ENCODE measurements around the gene FAT4. TPM values are rescaled to one million over a fixed set of nuclear protein-coding genes. Genes with fewer than 3 reads are reported as not detected.

FAT4 gene
- total RNA-seq, 1 experiment from 2014 or later: 9.0 TPM

GRCh38 chr4:125316401-125316790, 1.6 kb downstream of the FAT4 start:
- peak; percentile 41 for DNase-seq (ENCODE audit: low spot score)

DNA sequence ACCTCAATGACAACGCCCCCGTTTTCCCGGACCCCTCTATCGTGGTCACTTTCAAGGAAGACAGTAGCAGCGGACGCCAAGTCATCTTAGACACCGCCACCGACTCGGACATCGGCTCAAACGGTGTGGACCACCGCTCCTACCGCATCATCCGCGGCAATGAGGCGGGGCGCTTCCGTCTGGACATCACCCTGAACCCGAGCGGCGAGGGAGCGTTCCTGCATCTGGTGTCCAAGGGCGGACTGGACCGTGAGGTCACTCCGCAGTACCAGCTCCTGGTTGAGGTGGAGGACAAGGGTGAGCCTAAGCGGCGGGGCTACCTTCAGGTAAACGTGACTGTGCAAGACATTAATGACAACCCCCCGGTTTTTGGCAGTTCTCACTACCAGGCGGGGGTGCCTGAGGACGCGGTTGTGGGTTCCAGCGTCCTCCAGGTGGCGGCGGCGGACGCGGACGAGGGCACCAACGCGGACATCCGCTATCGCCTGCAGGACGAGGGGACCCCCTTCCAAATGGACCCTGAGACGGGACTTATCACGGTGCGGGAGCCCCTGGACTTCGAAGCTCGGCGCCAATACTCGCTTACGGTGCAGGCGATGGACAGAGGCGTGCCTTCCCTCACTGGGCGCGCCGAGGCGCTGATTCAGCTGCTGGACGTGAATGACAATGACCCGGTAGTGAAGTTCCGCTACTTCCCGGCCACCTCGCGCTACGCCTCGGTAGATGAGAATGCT, 2.2 kb downstream of the FAT4 start:
- DNase-seq (ENCODE audit: low spot score): peak; percentile 24

GRCh38 chr4:125317525-125317877, 2.7 kb downstream of the FAT4 start:
- DNase-seq (ENCODE audit: low spot score): peak; percentile 44

GRCh38 chr4:125319311-125319710, 4.6 kb downstream of the FAT4 start:
- DNase-seq (ENCODE audit: low spot score): no peak

DNA sequence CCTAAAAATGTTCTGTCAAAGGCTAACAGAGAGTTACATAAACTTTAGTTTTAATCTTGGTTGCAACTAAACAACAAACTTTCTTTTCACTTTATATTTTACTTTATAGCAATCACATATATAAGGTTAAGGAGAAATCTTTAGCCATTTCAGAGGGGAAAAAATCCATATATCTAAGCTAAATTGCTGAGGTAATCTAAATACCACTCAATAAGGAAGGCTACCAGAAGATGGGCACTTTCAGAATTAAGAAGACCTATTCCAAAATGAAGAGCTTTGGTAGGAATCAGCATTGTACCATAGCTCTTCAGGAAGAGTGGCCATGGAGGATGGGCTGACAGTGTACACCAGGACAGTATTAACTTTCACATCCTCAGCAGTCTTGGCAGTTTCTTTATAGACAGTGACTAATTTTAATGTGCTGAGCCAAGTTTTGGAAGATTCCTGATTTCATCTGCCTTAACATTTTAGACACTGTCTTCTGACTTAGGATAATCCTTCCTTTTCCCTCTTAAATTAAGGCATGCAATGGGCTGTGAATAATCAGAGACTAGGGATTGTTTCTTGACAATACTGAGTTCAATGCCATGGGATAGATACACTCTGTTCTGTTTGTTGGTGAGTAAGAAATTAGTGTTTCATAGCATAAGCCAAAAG, 7.1 kb downstream of the FAT4 start:
- no peak for DNase-seq (ENCODE audit: low spot score)

DNA sequence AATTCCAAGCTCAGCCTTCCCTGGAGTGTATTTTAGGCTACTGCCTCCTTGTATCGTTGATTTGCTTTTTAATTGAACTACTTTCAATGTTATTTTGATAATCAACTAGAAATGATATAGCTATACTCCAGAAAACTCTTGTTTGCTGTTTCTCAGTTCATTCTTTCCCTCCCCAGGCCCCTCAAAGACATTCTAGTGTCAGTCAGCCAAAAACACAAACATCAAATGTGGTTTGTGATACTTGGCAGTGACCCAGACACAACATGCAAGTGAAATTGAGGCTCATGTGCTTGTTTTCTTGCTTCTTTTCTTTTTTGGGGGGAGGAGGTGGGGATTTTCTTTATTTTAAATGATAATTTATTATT, 7.6 kb downstream of the FAT4 start:
- DNase-seq (ENCODE audit: low spot score): peak; percentile 25

DNA sequence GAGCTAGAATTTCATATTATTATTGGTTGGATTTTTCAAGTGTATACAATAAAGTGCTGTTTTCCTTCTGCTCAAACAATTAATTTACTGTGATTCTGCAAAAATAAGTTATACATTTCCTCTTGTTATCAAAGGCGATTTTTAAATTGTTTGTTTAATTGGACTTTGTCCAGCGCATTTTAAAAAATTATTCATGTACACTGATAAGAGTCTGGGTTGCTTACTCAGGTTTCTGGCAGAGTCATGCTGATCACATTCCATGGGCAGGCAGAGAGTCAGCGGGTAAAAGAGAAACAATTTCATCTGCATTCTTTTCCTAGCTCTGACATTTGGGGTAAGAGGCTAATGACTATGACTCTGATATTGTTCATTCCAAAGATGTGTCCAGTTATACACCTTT, 8.9 kb downstream of the FAT4 start:
- peak; percentile 48 for DNase-seq (ENCODE audit: low spot score)

- DNase-seq (ENCODE audit: low spot score): no peak
Observed at GRCh38 chr4:125325733-125326132, 11.0 kb downstream of the FAT4 start.

DNA sequence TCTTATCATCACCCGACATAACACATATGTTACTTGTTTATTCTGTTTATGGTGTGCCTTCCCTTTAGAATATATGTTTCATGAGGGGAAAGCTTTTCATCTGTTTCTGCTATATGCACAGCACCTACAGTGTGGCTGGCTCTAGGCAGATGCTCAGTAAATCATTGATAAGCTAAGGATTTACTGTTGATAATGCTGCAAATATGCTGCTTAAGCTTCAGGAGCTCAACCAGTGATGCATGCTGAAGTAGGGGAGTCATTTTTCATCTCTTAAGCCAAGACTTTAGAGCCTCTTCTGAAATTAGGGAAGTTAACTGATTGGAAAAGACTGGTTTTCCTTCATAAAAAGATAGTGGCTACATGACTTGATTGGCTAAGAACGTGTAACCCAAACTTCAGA, 16.4 kb downstream of the FAT4 start:
- no peak for DNase-seq (ENCODE audit: low spot score)

DNA sequence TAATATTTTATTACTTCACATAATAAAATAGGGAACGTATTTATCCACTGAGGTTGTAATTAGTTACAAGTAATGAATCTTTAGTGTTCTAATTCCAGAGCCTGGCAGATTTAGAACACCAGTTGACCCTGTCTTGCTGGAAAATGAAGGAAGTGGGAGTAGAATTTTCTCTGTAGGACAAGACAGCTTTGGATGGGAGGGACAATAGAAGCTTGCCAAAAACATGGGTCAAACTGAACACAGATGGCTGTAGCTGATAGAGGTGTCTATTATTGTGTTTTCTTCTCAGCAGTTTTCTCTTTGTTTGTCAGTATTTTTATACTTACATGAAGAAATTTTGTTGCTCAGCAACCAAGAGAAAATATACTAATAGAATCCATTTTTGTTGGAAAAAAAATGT, 20.2 kb downstream of the FAT4 start:
- DNase-seq (ENCODE audit: low spot score): no peak

DNA sequence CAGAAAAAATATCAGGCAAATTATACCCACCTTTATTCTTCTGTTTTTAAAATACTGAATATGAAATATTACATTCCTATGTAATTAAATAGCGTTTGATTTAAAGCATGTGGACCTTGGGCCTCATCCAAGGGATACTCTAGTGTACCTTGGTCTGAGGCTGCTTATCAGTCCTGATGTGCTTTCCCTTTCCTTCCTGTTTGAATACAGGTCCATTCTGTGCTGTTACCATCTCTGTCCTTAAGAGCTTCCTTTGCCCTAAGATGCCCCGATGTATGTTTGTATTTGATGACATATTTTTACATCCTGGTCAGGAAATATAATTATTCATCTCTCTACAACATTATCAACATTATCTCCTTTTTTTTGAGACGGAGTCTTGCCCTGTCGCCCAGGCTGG, 24.1 kb downstream of the FAT4 start:
- no peak for DNase-seq (ENCODE audit: low spot score)

- no peak for DNase-seq (ENCODE audit: low spot score)
Observed at GRCh38 chr4:125344198-125344597, 29.4 kb downstream of the FAT4 start.

- DNase-seq (ENCODE audit: low spot score): no peak
Observed at GRCh38 chr4:125346616-125347015, 31.9 kb downstream of the FAT4 start.

DNA sequence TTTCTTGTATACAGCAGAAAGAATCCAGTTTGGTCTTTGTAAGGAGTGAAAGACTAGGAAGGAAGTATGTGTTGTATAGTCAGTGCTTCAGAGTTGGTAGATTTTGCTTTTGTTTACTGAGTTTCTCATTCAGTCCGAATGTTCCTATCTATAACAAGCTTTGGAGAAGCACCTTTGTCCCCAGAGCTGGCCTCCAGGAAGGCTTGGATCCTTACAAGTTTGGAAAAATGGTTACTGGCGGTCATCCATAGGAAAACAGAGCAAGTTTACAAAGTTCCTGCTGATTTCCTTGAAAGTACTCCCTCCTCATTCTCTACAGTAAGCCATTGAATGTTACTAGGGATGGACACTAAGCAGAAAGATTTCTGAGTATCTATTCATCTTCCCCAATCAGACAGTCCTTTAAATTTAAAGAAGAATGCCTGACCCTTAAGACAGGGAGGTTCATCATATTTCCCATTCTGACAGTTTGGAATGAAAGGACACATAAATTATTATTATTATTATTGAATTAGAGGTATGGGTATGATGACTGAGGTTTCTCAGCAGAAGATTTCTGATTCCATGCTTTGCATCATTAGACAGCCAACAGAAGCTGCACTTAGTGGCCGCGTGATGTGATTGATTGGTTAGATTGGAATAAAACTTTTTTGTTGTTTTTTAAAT, 35.8 kb downstream of the FAT4 start:
- no peak for DNase-seq (ENCODE audit: low spot score)

- DNase-seq (ENCODE audit: low spot score): no peak
Observed at GRCh38 chr4:125352521-125352920, 37.8 kb downstream of the FAT4 start.

DNA sequence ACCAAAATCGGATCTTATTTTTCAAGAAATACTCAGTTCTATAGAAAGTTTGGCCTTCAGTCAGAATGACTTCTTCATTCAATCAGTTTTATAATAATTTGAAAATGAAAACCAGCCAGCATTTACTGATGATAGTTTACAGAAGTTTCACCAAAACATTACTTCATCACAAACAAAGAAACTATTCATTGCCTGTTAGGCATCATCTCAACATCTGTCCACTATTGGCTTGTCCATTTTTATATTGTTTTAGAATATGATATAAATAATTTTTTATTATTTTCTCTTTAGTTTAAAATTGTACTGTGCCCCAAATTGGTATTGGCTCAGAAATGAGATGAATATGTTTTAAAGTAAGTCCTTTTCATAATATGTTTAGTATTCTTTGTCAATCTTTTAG, 38.4 kb downstream of the FAT4 start:
- DNase-seq (ENCODE audit: low spot score): no peak

- DNase-seq (ENCODE audit: low spot score): no peak
Observed at GRCh38 chr4:125355791-125356190, 41.0 kb downstream of the FAT4 start.

GRCh38 chr4:125357675-125358074, 42.9 kb downstream of the FAT4 start:
- DNase-seq (ENCODE audit: low spot score): no peak

DNA sequence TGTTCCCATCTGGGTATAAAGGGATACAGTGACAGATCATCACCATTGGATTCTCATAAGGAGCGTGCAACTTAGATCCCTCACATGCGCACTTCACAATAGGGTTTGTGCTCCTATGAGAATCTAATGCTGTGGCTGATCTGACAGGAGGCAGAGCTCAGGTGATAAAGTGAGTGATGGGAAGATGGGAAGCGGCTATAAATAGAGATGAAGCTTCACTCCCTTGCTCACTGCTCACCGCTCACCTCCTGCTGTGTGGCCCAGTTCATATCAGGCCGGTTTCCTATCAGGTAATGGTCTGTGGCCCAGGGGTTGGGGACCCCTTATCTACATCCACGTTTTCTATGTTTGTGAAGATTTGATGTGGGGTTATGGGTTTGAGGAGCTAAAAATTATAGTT, 43.7 kb downstream of the FAT4 start:
- DNase-seq (ENCODE audit: low spot score): no peak

DNA sequence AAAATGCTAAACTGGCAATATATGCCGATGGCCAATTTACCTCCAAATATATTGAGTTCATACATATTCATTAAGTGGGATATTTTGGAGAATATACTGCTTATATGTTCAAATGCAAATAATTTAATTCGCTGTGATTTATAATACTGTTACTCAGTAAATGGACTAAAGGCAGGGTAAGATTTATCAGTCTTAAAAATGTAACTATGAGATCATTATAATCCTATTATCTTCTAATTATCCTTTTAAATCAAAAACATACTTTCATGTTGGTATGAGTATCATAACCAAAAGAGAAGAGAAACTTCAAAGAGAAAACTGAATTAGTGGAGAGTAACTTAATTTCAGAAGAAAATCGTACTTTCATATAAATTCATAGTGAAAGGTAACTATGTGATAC, 44.6 kb downstream of the FAT4 start:
- no peak for DNase-seq (ENCODE audit: low spot score)

GRCh38 chr4:125359960-125360634, 45.3 kb downstream of the FAT4 start:
- no peak for DNase-seq (ENCODE audit: low spot score)

DNA sequence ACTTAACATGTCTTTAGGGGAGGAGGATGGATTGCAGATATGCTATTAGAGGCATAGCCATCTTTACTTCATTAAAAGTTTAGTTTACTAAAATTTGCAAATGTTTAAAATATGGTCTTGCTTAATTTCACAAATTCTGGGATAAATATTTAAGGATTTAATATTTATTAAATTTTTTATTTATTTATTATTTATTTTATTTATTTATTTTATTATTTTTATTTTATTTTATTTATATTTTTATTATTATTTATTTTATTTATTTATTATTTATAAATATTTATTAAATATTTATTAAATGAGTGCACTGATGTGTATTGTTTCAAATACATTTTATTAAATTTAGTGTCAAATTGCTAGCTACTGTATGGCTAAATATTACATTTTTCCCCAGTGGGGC, 46.0 kb downstream of the FAT4 start:
- no peak for DNase-seq (ENCODE audit: low spot score)
